Trophoblast cell (in vitro differentiated cells and primary cell): ENCODE results near the gene NEBL.

Experiments
- DNase-seq, 2 donors: peaks; one replicate each; pipeline ENCODE4 v3.0.0-alpha.2; 2016
- H2AFZ ChIP-seq: 2 replicates; pipeline ENCODE4 v1.6.1; 2013; ENCODE audit warnings: low read length, moderate library complexity, mild to moderate bottlenecking; ENCODE audit not compliant: insufficient read depth, poor library complexity
- H2AK5ac ChIP-seq: 2 replicates; pipeline ENCODE4 v1.6.1; 2013; ENCODE audit warnings: mild to moderate bottlenecking, low read length
- H2BK120ac ChIP-seq: 2 replicates; pipeline ENCODE4 v1.6.1; 2013; ENCODE audit warnings: low read length, mild to moderate bottlenecking, moderate library complexity; ENCODE audit not compliant: insufficient read depth, poor library complexity
- H2BK12ac ChIP-seq: 2 replicates; pipeline ENCODE4 v1.6.1; 2013; ENCODE audit warnings: mild to moderate bottlenecking, low read length, moderate library complexity
- H2BK5ac ChIP-seq: 2 replicates; pipeline ENCODE4 v1.6.1; 2013; ENCODE audit warnings: low read length, low read depth, moderate library complexity, mild to moderate bottlenecking; ENCODE audit not compliant: poor library complexity
- H3K14ac ChIP-seq: 2 replicates; pipeline ENCODE4 v1.6.1; 2013; ENCODE audit warnings: mild to moderate bottlenecking, low read length
- H3K18ac ChIP-seq: 2 replicates; pipeline ENCODE4 v1.6.1; 2013; ENCODE audit warnings: mild to moderate bottlenecking, low read length
- H3K23ac ChIP-seq: 2 replicates; pipeline ENCODE4 v1.6.1; 2013; ENCODE audit warnings: low read length
- H3K27ac ChIP-seq: 2 replicates; pipeline ENCODE4 v1.5.1; 2013; ENCODE audit warnings: low read depth, mild to moderate bottlenecking, inconsistent platforms, low read length, moderate library complexity
- H3K27me3 ChIP-seq: 2 replicates; pipeline ENCODE4 v1.6.1; 2013; ENCODE audit warnings: inconsistent platforms, mild to moderate bottlenecking, low read length, moderate library complexity; ENCODE audit not compliant: insufficient read depth
- H3K36me3 ChIP-seq, 2 experiments: 1 replicate in 1 of 2; 2 replicates in 1 of 2; pipeline ENCODE4 v1.6.1; 2013; ENCODE audit warnings: low read length in 2 of 2, mild to moderate bottlenecking in 2 of 2, moderate library complexity in 1 of 2; ENCODE audit not compliant: insufficient read depth in 2 of 2, control insufficient read depth in 1 of 2
- H3K4ac ChIP-seq: 2 replicates; pipeline ENCODE4 v1.6.1; 2013; ENCODE audit warnings: low read depth, mild to moderate bottlenecking, low read length, moderate library complexity
- H3K4me1 ChIP-seq, 2 experiments: 1 replicate in 1 of 2; 2 replicates in 1 of 2; pipeline ENCODE4 v1.6.1; 2013; ENCODE audit warnings: low read length in 2 of 2, mild to moderate bottlenecking in 2 of 2, moderate library complexity in 1 of 2; ENCODE audit not compliant: insufficient read depth in 2 of 2, control insufficient read depth in 1 of 2
- H3K4me2 ChIP-seq: 2 replicates; pipeline ENCODE4 v1.6.1; 2013; ENCODE audit warnings: inconsistent platforms, mild to moderate bottlenecking, low read length, moderate library complexity
- H3K4me3 ChIP-seq: 2 replicates; pipeline ENCODE4 v1.5.1; 2013; ENCODE audit warnings: mild to moderate bottlenecking, low read depth, low read length, inconsistent platforms
- H3K79me1 ChIP-seq: one replicate; pipeline ENCODE4 v1.6.1; 2013; ENCODE audit warnings: low read length
- H3K79me2 ChIP-seq: 2 replicates; pipeline ENCODE4 v1.6.1; 2013; ENCODE audit warnings: low read length, mild to moderate bottlenecking; ENCODE audit not compliant: control insufficient read depth, insufficient read depth, poor library complexity
- H3K9ac ChIP-seq: 2 replicates; pipeline ENCODE4 v1.6.1; 2013; ENCODE audit warnings: mild to moderate bottlenecking, low read length
- H3K9me3 ChIP-seq: 2 replicates; pipeline ENCODE4 v1.6.1; 2013; ENCODE audit warnings: low read depth, mild to moderate bottlenecking, control low read depth, inconsistent platforms, low read length; ENCODE audit not compliant: insufficient read depth
- H4K12ac ChIP-seq: 2 replicates; pipeline ENCODE4 v1.6.1; 2013; ENCODE audit warnings: low read depth, mild to moderate bottlenecking, low read length, moderate library complexity
- H4K8ac ChIP-seq: 2 replicates; pipeline ENCODE4 v1.6.1; 2013; ENCODE audit warnings: low read depth, mild to moderate bottlenecking, low read length, moderate library complexity
- H4K91ac ChIP-seq: one replicate; pipeline ENCODE4 v1.6.1; 2013; ENCODE audit warnings: low read depth, mild to moderate bottlenecking, low read length, moderate library complexity
- WGBS: extraction: QIAGEN DNeasy Blood & Tissue Kit; methylation state at CpG from one replicate; pipeline ENCODE4 v1.1.7; 2013; ENCODE audit warnings: missing lambda C conversion rate; ENCODE audit not compliant: insufficient read length, insufficient coverage; ENCODE audit errors: extremely low coverage; 5-methylcytosine and 5-hydroxymethylcytosine counted together

NEBL gene

GRCh38 chr10:20841419-20841818 lies 55.7 kb downstream of the NEBL start:
- Histone ChIP-seq H2BK5ac (no peak overlapping the region), H3K36me3 (no peaks in the 10 kb centered on the region), H2AFZ (no peak overlapping the region), H3K4me3 (no peak overlapping the region), H3K4ac (no peak overlapping the region), H3K79me2 (no peaks in the 10 kb centered on the region), H2BK120ac (no peak overlapping the region), H4K12ac (no peak overlapping the region), H3K27ac (no peak overlapping the region), H3K27me3 (no peaks in the 10 kb centered on the region), H3K18ac (no peak overlapping the region), H3K9ac (no peak overlapping the region), H2BK12ac (no peak overlapping the region), H3K23ac (no peak overlapping the region), H4K8ac (no peak overlapping the region), H3K4me2 (no peak overlapping the region), H3K14ac (no peak overlapping the region), H3K79me1 (no peaks in the 10 kb centered on the region), H3K9me3 (no peaks in the 10 kb centered on the region), H2AK5ac (no peak overlapping the region), H3K4me1 (no peaks in the 10 kb centered on the region), H4K91ac (no peak overlapping the region)
- DNase-seq = no peak
- WGBS = no CpG with 5 or more reads among the region's 2 CpGs

GRCh38 chr10:20839910-20840309 lies 57.2 kb downstream of the NEBL start:
- Histone ChIP-seq H2AK5ac (no peak overlapping the region), H2AFZ (no peak overlapping the region), H4K91ac (no peak overlapping the region), H3K4me1 (no peaks in the 10 kb centered on the region), H3K27me3 (no peaks in the 10 kb centered on the region), H3K4me2 (no peak overlapping the region), H2BK12ac (no peak overlapping the region), H3K23ac (no peak overlapping the region), H3K36me3 (no peaks in the 10 kb centered on the region), H4K8ac (no peak overlapping the region), H4K12ac (no peak overlapping the region), H2BK120ac (no peak overlapping the region), H3K18ac (no peak overlapping the region), H3K4ac (no peak overlapping the region), H2BK5ac (no peak overlapping the region), H3K14ac (no peak overlapping the region), H3K79me2 (no peaks in the 10 kb centered on the region), H3K9ac (no peak overlapping the region), H3K9me3 (no peaks in the 10 kb centered on the region), H3K4me3 (no peak overlapping the region), H3K79me1 (no peaks in the 10 kb centered on the region), H3K27ac (no peak overlapping the region)
- no CpG with 5 or more reads among the region's 3 CpGs for WGBS
- no peak for DNase-seq

DNA sequence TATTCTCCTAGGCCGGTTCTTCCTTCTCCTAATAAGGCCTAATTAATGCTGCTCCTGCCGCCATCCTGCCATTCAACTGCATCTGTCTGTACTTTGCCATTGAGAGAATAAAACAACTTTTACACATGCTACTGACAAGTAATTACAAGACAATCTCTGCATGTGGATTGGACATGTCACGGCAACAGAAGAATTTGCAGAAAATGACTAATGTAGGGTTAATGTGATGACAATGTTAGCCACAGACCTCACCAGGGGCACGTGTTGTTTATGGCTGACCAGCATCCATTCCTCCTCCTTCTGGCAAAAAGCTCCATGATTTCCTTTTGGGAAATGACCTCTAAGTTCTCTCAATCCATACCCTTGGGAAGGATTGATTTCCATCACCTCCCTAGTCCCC lies 58.0 kb downstream of the NEBL start:
- no peak overlapping the region for H4K91ac ChIP-seq
- no peak overlapping the region for H3K4me2 ChIP-seq
- H4K8ac ChIP-seq = no peak overlapping the region
- H2BK120ac ChIP-seq = no peak overlapping the region
- H3K18ac ChIP-seq = no peak overlapping the region
- H3K14ac ChIP-seq = no peak overlapping the region
- no peaks in the 10 kb centered on the region for H3K36me3 ChIP-seq
- DNase-seq = peak in 1 of 2 donors; percentile 7
- H3K23ac ChIP-seq = no peak overlapping the region
- no peaks in the 10 kb centered on the region for H3K4me1 ChIP-seq
- no peak overlapping the region for H2BK5ac ChIP-seq
- H3K9ac ChIP-seq = no peak overlapping the region
- H3K4me3 ChIP-seq = no peak overlapping the region
- no peak overlapping the region for H2AK5ac ChIP-seq
- H4K12ac ChIP-seq = no peak overlapping the region
- no peaks in the 10 kb centered on the region for H3K9me3 ChIP-seq
- no CpG with 5 or more reads among the region's 4 CpGs for WGBS
- H3K79me1 ChIP-seq = no peaks in the 10 kb centered on the region
- no peak overlapping the region for H3K4ac ChIP-seq
- no peak overlapping the region for H3K27ac ChIP-seq
- H2AFZ ChIP-seq = no peak overlapping the region
- no peaks in the 10 kb centered on the region for H3K27me3 ChIP-seq
- H2BK12ac ChIP-seq = no peak overlapping the region
- no peaks in the 10 kb centered on the region for H3K79me2 ChIP-seq

- Histone ChIP-seq H3K18ac (no peak overlapping the region), H4K91ac (no peak overlapping the region), H2AFZ (no peak overlapping the region), H3K79me2 (no peaks in the 10 kb centered on the region), H4K8ac (no peak overlapping the region), H3K9me3 (no peaks in the 10 kb centered on the region), H3K9ac (no peak overlapping the region), H2AK5ac (no peak overlapping the region), H3K4me3 (no peak overlapping the region), H2BK5ac (no peak overlapping the region), H2BK12ac (no peak overlapping the region), H3K36me3 (no peaks in the 10 kb centered on the region), H3K27me3 (no peaks in the 10 kb centered on the region), H2BK120ac (no peak overlapping the region), H3K23ac (no peak overlapping the region), H3K4ac (no peak overlapping the region), H3K27ac (no peak overlapping the region), H3K4me1 (no peaks in the 10 kb centered on the region), H4K12ac (no peak overlapping the region), H3K14ac (no peak overlapping the region), H3K4me2 (no peak overlapping the region), H3K79me1 (no peaks in the 10 kb centered on the region)
- WGBS = no CpG with 5 or more reads among the region's 7 CpGs
- DNase-seq = no peak
Observed at GRCh38 chr10:20836401-20836800, 60.7 kb downstream of the NEBL start.
